Measurements from ENCODE around the gene CLDN15.
"Not testable (repeated sequence)": the region's sequence is repeated elsewhere in the genome, so short reads cannot be mapped to it uniquely, and the experiment has no call there.

Gene CLDN15

DNA sequence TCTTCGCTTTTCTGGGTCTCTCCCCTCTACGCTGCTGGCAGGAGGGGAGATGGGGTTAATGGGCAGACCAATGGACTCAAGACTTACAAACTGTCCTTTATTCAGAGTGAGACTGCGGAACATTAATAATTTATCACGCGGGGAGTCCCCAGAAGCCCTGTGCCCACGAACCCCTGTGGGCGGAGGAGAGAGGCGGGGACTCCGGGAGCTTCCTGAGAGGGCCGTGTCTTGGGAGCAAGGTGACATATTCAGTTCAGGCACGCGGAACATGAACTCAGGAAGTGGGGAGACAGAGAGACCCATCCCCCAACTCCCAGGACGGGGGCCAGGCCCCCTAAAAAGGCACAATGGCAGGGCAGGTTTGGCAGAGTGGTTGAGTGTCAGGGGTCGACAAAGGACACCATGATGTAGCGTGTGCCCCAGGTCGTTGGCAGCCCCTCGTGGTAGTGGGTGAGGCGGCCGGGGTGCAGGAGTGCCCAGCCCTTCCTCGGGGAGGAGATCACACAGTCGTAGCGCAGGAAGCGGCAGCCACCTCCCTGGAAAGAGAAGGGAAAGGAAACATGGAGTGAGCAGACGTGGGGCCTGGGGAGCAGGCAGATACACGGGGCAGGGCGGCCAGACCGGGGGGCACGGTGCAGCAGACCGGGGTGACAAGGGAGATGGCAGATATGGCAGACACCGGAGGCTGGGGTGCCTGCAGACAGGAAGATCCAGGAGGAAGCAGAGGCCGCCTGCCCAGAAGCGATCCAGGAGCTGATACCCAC lies 31.5 kb downstream of the CLDN15 start:
- no peak for TF ChIP-seq CTCF (IDR thresholded peaks at IDR 0.05; ENCODE audit: low read depth, low read length)
- in situ Hi-C loops (cut with HindIII; ENCODE audit: low sequenced_read_pairs): no loop called here
- DNase-seq (ENCODE audit: low read depth, low spot score): no peak
- H3K4me3 ChIP-seq (ENCODE audit: low read depth, low read length): no peak overlapping the region

DNA sequence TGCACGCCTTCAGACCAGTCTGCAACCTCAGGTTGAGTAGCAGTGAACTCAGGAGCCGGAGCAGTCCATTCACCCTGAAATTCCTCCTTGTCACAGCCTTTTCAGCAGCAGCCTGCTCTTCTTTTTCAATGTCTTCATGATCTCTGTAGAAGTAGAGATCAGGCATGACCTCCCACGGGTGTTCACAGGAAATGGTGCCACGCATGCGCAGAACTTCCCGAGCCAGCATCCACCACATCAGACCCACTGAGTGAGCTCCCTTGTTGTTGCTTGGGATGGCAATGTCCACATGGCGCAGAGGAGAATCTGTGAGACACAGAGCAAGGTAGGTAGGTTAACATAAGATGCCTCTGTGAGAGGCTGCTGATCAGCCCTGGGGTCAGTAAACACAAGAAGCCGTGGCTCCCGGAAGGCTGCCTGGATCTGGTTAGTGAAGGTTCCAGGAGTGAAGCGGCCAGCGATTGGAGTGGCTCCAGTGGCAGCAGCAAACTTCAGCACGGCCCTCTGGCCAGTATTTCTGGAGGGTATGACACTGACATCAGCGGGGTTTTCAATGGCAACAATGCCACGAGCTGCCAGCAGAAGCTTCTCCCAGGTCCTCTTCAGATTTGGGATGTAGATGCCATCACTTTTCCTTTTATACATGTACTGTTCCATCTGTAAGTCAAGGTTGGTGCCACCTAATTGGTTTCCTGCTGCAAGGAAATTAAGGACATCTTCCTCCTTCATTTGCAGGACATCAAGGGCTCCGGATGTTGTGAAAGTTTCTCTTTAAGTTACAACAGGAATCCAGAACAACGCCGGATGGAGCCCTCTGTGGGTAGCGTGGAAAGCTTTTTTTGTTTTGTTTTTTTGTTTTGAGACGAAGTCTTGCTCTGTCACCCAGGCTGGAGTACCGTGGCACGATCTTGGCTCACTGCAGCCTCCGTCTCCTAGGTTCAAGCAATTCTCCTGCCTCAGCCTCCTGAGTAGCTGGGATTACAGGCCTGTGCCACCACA lies 33.6 kb downstream of the CLDN15 start:
- in situ Hi-C loops (cut with HindIII; ENCODE audit: low sequenced_read_pairs); DNase-seq (ENCODE audit: low read depth, low spot score); H3K4me3 ChIP-seq (ENCODE audit: low read depth, low read length): not testable (repeated sequence)

- in situ Hi-C loops (cut with HindIII; ENCODE audit: low sequenced_read_pairs): no loop called here
- DNase-seq (ENCODE audit: low read depth, low spot score): no peak
- no peak for TF ChIP-seq CTCF (IDR thresholded peaks at IDR 0.05; ENCODE audit: low read depth, low read length)
- no peak overlapping the region for H3K4me3 ChIP-seq (ENCODE audit: low read depth, low read length)
Observed at GRCh38 chr7:101202603-101202918, 35.0 kb downstream of the CLDN15 start.

DNA sequence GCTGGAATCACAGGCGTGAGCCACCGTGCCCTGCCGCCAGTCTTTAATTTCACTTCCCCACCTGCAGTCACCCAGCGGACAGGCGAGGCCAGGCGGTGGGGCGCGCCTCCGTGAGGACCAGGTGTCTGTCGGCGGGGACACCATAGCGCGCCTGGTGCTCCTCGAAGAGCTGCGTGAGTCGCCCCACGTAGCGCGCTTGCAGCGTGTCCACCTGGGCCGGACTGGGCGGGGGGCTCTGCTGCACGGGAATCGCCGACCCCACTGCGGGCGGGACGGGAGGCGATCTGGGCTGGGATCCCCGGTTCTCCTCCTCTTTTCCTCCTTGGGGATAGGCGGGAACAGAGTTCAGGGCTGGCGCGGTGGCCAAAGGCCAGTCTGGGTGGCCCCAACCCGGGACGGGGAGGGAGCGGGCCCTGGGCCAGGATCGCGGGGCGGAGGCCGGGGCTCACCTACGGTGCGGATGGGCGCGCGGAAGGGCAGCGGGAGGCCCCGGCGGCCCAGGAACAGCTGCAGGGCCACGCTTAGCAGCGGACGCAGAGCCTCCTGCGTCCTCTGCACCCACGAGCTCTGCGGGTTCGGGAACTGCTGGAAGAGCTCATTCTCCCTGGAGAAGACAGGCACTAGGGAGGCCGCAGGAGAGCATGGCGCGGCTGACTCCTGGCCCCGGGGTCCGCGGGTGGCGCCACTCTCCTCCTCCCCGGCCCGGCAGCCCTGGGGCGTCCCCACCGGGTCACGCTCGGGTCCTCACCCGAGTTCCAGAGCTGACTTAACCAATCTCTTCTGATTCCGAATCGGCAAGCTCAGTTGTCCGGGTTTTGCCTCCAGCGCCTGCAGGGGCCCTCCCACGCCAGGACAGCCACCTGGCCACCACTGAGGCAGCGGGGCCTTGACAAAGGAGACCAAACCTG lies 35.7 kb downstream of the CLDN15 start:
- in situ Hi-C loops (cut with HindIII; ENCODE audit: low sequenced_read_pairs): no loop called here
- no peak for TF ChIP-seq CTCF (IDR thresholded peaks at IDR 0.05; ENCODE audit: low read depth, low read length)
- DNase-seq (ENCODE audit: low read depth, low spot score): no peak
- H3K4me3 ChIP-seq (ENCODE audit: low read depth, low read length): no peak overlapping the region

- no peak for TF ChIP-seq CTCF (IDR thresholded peaks at IDR 0.05; ENCODE audit: low read depth, low read length)
- in situ Hi-C loops (cut with HindIII; ENCODE audit: low sequenced_read_pairs): no loop called here
- no peak within 1 kb of the TSS for H3K4me3 ChIP-seq (ENCODE audit: low read depth, low read length)
- no peak for DNase-seq (ENCODE audit: low read depth, low spot score)
Observed at GRCh38 chr7:101200862-101201599, 36.6 kb downstream of the CLDN15 start, which contains the start of gene MOGAT3. MOGAT3 (minus strand) TSS chr7:101201036; CDS start chr7:101200854, 182 bp downstream.

- in situ Hi-C loops (cut with HindIII; ENCODE audit: low sequenced_read_pairs): no loop called here
- H3K4me3 ChIP-seq (ENCODE audit: low read depth, low read length): no peak overlapping the region
- TF ChIP-seq CTCF (IDR thresholded peaks at IDR 0.05; ENCODE audit: low read depth, low read length): no peak
- no peak for DNase-seq (ENCODE audit: low read depth, low spot score)
Observed at GRCh38 chr7:101200504-101200861, 37.1 kb downstream of the CLDN15 start.

- in situ Hi-C loops (cut with HindIII; ENCODE audit: low sequenced_read_pairs); DNase-seq (ENCODE audit: low read depth, low spot score); H3K4me3 ChIP-seq (ENCODE audit: low read depth, low read length): not testable (repeated sequence)
Observed at GRCh38 chr7:101199522-101199921, 38.1 kb downstream of the CLDN15 start.
